H1 (cell line): ENCODE data around the gene PEX14. TPM values are rescaled to one million over a fixed set of nuclear protein-coding genes. Genes with fewer than 3 reads are reported as not detected.

Source experiments
- KDM4A ChIP-seq: IDR thresholded peaks from one replicate; pipeline ENCODE4 v1.7.1; 2012; ENCODE audit warnings: low read depth, mild to moderate bottlenecking, moderate library complexity, low read length, inconsistent platforms; ENCODE audit not compliant: severe bottlenecking
- MAFK ChIP-seq: IDR thresholded peaks from 2 replicates; pipeline ENCODE4 v1.6.1; 2012; ENCODE audit warnings: low read depth, mild to moderate bottlenecking, improper control_type of control experiment, low read length
- POLR2AphosphoS5 ChIP-seq: IDR thresholded peaks from 2 replicates; pipeline ENCODE4 v1.6.1; 2011; ENCODE audit warnings: low read depth, low read length
- POU5F1 ChIP-seq: IDR thresholded peaks from 2 replicates; pipeline ENCODE4 v1.6.1; 2011; ENCODE audit warnings: low read depth, mild to moderate bottlenecking, low read length, moderate library complexity
- polyA plus RNA-seq, 7 experiments: library from polyadenylated mRNA; depleted of rRNA in 3 of 7; stranded (reverse) in 5 of 7; unstranded in 2 of 7; fragments of >200 nt in 5 of 7; fragments of 200-250 nt in 2 of 7; gene quantifications; 1 replicate in 5 of 7; 2 replicates in 1 of 7; 4 replicates in 1 of 7; pipeline versions ENCODE4 v1.2.1 to v1.2.3, GENCODE V29; 2011 to 2013; ENCODE audit warnings: missing spikeins in 2 of 7, mixed read lengths in 2 of 7
- total RNA-seq: library from RNA; stranded (reverse); fragmentation: NEBNext Ultra II Directional; extraction: Animal tissue kit (Norgen Biotek cat#: 25700); gene quantifications from 2 replicates; pipeline ENCODE4 v1.2.1, GENCODE V29; 2021

PEX14 gene
- total and polyA plus RNA-seq, 2 of the 8 experiments (the other 6 are each of a cell fraction or from before 2014, with no cell fraction given), result 13.0 to 19.8 TPM

GRCh38 chr1:10626791-10627410, 152.2 kb downstream of the PEX14 start (continued):
- TF ChIP-seq MAFK, result no peak
- TF ChIP-seq POLR2AphosphoS5, result no peak
- no peak for TF ChIP-seq POU5F1
- TF ChIP-seq KDM4A, result no peak
- TF ChIP-seq, all 59 proteins: peak for 0
